GM18498 (cell line): ENCODE measurements around the gene PIAS1.

Experiments used
- ATAC-seq: cut with Tn5 transposase; IDR thresholded peaks from one replicate; pipeline ENCODE4 v1.9.1; 2021; ENCODE audit warnings: mild to moderate bottlenecking, moderate library complexity; ENCODE audit not compliant: unreplicated experiment

Gene PIAS1

DNA sequence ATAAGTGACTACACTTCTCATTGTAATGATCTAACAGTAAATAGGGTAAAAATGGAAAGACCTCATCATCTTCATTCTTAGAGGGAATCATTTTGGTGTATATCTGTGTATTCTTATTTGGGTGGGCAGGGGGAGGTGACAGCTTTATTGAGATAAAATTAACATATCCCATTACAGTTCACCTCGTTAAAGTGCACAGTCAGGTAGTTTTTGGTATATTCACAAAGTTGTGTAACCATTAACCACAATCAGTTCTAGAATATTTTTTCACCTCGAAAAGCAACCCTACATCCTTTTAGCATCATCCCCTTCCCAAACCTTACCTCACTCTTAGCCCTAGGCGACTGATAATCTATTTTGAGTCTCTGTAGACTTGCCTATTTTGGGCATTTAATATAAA lies 8.1 kb downstream of the PIAS1 start:
- ATAC-seq, result no peak

DNA sequence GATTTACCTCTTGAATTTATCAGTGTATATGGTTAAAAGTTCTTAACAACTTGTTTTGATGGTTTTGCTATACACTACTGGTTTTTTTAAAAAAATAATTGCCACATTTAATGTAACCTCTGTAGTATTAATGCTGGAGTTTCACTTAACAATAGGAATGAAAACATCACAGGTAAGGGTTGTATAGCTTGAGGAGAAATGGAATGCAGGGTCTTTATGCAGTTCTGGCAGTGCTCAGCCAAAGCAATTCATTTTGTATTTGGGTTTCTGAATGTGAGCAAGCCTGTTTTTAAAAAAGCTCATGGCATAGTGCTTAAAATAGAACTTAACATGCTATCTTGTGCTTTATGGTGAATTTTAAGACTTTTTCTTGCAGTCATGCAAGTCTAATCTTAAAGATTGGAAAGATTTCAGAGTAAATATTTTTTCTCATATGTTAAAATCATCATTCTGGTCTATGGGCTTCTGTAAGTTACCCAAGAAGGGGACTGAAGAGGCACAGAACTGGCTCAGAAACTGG lies 8.9 kb downstream of the PIAS1 start:
- no peak for ATAC-seq

DNA sequence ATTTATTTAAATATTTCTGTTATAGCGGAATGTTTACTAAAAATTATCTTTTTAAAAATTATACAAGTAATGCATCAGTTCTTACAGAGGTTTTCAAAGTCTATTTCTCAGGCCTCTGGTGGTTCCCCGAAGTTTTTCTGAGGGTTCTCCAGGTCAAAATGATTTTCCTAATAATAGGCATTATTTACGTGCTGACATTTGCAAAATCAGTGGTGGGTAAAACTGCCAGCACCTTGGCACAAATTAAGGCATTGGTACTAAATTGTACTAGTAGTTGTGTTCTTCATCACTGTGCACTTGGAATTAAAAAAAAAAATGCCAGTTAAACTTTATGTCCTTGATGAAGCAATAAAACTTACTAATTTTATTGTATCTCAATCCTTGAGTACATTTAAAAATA lies 9.5 kb downstream of the PIAS1 start:
- no peak for ATAC-seq

DNA sequence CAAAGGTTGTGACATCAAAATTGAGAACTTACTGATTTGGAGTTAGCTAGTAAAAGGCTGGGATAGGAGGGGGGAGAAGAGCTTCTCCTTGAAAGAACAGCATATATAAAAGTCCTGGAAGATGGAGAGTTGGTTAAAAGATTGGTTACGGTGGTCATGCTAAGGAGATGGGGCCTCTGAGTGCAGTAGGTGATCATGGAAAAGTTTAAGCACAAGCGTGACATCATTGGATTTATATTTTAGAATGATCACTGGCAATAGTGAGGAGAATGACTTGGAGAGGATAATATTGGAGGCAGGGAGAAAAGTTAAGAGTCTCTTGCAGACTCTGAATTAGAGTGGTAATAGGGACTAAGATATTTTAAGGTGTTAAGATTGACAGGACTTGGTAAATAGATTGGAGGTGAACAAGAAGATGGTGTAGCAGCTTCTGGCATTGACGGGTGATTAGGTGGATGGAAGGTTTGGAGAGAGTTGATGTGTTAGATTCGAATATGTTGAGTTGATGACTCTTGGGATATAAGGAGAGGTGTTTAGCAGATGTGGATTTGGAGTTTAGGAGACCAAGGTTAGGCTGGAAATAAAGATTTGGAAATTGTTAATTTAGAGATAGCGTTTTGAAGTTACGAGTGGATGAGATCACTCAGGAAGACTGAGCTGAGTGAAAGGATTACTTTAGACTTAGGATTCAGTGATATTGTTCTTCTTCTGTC lies 19.6 kb downstream of the PIAS1 start:
- ATAC-seq, result no peak

DNA sequence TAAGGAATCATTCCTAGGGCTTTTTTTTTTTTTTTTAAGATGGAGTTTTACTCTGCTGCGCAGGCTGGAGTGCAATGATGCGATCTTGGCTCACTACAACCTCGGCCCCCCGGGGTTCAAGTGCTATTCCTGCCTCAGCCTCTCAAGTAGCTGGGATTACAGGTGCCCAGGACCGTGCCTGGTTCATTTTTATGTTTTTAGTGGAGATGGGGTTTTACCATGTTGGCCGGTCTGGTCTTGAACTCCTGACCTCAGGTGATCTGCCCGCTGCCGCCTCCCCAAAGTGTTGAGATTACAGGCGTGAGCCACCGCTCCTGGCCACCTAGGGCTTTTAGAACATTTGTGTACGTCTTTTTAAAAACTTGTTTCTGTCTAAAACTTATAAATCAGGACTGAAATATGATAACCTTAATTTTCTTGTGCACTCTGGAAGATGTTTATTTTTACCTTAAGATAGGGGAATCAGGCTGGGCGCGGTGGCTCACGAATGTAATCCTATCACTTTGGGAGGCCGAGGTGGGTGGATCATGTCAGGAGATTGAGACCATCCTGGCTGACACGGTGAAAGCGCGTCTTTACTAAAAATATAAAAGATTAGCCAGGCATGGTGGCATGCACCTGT lies 21.8 kb downstream of the PIAS1 start:
- ATAC-seq, result no peak

DNA sequence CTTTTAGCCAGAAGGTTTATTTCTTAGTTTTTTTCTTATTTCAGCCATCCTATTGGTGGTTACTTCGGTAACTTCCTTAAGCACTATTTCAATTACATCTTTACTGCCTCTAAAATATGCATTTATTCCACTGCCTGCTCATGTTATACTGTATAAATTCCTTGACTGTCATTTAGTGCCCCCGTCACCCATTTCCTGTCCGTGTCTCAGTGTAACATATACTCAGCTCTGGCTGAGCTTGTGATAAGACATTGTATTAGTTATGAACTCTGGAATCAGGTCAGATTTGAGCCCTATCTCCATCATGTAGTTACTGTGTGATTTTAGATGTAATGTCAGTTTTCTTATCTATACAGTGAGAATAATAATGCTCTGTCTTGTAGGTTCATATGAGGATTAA lies 24.2 kb downstream of the PIAS1 start:
- ATAC-seq, result no peak

DNA sequence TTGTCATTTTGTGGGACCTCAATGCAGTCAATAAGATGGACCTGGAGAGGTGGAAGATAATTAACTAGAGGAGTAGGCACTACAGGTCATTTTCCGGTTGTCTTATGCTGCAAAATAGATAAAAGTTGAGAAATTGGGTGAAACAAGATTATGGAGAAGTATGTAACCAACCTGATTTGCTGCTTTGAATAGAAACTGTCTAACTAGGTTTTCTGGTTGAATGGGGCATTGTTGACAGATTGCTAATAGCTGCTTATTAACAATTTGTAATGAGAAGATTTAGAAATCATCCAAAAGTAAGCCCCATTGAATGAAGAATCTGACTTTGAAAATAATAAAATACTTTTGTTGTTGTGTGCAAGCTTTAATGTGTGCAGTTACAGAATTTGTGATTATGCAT lies 26.2 kb downstream of the PIAS1 start:
- ATAC-seq, result no peak

DNA sequence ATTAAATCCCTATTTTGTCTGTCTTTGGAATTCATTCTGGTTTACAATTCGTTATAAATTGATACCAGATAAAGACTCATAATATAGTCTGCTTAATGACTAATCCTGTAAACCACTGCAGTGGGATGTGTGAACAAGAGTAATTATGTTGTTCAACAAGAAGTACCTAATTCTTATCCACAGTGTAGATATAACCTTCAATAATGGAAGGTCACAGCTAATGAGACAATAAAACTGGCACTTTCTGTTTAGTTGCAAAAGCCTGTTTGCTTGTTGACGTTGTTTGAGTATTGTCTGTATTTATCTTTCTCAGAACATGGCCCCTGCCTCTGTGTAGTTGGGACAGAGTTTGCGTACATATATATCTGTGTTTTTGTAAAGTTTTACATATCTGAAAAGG lies 26.7 kb downstream of the PIAS1 start:
- no peak for ATAC-seq

DNA sequence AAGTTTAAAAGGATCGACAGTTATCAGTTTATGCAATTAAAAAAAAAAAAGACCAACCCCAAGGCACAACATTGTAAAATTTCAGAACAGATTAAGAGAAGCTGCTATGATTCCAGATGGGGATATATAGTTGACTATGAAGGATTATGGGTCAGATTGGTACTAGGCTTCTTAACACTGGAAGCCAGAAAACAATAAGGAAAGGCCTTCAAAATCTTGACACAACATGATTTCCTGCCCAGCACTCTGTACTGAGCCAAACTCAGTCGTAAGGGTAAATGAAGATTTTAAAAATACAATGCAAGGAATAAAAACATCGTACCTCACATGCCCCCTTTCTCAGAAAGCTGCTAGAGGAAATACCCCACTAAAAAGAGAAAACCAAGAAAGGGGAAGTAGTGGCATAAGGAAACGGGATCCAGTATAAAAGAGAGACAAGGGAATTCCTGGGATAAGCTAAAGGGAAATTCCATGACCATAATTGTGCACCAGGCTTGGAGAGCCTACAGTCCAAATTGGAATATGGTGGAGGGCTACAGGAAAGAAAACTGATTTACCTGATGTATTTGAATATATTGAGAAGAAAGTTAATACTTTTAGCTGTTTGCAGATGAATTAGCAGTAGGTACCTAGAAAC lies 27.9 kb downstream of the PIAS1 start:
- no peak for ATAC-seq

DNA sequence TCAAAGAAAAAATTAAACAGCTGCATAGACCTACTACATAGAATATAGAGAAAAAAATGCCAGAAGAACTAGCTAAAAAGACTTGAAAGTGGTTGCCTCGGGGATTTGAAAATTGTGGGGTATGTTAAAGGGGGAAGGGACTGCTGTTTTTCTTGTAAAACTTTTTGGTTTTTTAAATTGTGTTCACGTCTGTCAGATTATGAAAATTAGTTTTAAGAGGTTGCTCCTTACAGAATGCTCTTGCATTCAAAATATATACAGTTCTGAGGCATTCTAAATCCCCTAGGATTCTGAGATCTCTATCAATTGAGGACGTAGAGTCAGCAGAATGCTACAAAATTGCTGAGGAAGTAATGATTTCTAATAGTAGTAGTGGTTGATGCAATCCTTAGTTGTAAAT lies 28.6 kb downstream of the PIAS1 start:
- no peak for ATAC-seq

DNA sequence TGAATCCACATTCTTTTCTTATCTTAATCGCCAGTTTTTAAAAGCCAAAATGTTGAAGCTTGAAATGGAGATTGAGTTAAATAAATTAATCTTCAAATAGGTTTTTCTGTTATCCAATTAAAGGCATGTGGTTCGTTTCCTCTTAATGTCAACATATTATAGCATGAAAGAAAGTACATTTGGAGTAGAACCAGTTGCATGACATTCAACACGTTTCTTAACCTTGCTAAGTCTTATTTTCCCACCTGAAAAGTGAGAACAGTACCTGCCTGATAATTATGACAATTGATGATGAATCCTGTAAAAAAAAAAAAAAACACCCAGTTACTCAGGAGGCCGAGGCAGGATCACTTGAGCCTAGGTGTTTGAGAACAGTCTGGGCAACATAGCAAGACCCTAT lies 29.3 kb downstream of the PIAS1 start:
- ATAC-seq, result no peak

DNA sequence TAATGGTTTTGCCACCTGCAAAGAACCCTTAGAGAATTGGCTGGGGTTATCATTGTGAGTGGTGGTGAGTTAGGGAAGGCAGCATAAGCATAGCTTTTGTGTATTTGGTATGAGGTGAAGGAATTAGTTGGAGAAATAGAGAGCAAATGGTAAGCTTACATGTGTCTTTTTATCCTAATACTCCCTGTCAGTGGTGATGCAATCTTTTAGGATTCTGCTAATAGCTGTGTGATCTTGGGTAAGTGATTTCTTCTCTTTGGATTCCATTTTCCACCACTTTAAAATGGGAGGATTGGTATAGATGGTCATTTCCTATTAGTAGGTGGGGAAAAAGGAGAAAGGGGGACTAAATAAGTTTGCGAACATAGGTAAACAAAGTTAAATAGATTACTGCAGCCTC lies 30.9 kb downstream of the PIAS1 start:
- no peak for ATAC-seq

DNA sequence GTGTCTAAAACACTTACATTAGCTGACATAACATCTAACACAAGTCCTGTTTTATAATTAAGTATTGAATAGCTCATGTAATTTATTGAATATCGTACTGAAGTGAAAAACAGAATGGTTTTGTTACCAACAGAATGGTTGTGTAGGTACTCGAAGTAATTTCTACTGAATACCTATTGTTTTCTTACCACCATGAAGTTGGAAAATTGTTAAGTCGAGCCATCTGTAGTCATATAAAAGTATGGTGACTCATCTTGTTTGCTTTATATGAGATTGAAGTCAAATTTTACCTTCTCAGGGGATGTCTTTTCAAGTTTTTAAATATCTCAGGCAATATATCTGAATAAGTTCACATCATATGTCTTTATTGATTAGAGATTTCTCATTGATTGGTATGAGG lies 37.6 kb downstream of the PIAS1 start:
- ATAC-seq, result no peak

DNA sequence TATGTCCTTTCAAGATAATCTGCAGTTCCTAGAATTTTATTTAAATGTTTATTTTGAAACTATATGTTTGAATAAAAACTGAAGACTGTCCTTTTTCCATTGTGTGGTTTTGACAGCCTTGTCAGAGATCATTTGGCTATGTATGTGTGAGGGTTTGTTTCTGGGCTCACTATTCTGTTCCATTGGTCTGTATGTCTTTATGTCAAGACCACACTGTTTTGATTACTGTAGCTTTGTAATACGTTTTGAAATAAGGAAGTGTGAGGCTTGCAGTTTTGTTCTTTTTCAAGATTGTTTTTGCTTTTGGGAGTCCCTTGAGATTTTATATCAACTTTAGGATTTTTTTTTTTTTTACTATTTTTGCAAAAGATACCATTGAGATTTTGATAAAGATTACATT lies 42.0 kb downstream of the PIAS1 start:
- no peak for ATAC-seq

DNA sequence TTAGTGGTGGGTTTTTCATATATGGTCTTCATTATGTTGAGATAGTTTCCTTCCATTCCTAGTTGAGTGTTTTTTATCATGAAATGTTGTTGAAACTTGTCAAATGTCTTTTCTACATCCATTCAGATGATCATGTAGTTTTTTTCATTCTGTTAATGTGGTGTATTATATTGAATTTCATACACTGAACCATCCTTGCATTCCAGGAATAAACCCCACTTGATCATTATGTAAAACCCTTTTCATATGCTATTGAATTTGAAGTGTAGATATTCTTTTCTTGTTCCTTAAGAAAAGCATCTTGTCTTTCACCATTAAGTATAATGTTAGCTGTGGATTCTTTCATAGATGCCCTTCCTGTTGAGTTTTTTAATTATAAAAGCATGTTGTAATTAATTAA lies 42.9 kb downstream of the PIAS1 start:
- ATAC-seq, result no peak

DNA sequence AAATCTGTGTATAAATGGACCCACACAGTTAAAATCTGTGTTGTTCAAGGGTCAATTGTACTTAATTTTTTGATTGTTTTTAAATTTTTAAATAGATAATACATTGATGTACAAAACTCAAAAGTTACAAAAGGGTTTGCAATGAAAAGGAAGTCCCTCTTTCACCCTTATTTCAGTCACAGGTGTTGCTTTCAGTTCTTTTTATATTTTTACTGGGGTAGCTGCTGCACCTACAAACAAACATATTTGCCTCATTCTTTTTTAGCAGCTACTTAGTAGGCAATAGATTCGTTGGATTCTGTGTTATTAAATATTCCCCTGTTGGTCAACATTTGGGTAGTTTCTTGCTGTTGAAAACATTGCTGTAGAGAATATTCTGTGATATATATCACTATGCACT lies 44.4 kb downstream of the PIAS1 start:
- ATAC-seq, result no peak

DNA sequence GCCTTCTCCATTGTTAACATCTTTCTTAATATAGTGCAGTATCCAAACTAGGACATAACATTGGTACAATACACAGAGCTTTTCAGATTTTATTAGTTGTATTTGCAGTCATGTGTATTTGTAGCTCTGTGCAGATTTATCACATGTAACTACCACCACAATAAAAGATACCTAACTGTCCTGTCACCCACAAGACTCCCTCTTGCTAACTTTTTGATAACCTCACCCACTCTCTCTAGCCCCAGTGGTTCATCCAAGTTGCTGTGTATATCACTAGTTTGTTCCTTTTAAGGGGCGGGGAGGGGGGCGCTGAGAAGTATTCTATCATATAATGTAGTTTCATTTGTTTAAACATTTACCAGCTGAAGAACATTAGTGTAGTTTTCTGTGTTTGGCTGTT lies 46.1 kb downstream of the PIAS1 start:
- no peak for ATAC-seq

DNA sequence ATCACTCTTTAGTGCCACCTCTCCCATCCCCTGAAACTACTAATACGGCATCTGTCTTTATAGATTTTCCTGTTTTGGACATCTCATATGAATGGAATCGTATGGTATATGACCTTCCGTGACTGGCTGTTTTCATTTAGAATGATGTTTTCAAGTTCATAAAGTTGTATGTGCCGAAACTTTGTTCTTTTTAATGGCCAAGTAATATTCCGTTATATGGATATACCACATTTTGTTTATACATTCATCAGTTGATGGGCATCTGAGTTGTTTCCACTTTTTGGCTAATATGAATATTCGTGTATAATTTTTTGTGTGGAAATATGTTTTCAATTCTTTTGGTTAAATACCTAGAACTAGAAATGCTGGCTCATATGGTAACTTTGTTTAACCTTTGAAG lies 49.5 kb downstream of the PIAS1 start:
- no peak for ATAC-seq

DNA sequence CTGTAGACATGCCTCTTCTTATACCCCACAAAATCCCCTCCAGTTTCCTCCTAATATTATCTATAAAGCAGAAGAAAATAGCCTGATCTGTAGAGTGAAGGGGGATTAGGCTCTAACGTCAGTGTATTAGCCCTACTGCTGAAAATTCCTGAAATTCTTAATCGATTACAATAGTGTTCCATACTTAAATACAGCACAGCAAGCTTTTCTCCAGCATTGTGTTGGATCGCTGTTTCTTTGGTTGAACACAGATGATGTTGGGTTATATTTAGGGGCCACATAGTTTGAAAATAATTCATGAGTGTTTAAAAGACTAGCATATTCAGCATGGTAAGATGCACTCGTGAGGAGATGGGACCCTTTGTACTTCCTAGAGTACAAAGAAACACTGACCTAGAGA lies 52.5 kb downstream of the PIAS1 start:
- ATAC-seq, result no peak

DNA sequence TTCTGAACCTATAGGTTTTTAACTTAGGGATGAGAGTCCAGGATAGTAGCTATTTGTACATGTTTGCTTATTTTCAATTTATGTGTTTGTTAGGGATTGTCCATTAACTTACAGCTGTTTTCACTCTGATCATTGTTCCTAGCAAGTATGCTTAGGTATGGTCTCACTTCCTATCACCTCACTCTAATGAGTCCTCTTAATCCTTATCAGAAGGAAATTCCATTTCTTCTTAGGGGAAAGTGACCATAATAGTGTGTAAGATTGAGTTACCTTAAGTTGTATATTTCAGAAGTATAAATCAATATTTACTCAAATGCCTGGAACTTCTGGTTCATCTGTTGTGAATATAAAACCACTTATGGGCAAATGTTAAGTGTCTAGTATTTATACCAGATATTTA lies 53.0 kb downstream of the PIAS1 start:
- no peak for ATAC-seq

DNA sequence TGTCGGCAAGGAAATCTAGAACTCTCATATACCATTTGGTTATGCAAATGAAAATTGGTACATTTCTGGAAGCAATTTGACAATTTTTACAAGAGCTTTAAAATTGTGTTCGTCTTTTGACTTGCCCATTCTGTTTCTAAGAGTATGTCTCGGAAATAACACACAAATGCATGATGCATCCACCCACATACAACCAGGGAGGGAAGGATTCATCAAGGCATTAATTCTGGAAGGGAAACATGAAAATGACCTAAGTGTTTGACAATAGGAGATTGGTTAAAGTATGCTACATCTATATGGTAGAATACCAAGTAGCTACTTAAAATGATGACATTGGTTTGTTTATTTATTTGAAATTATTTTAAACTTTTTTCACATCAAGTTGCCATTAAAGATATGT lies 58.6 kb downstream of the PIAS1 start:
- no peak for ATAC-seq

DNA sequence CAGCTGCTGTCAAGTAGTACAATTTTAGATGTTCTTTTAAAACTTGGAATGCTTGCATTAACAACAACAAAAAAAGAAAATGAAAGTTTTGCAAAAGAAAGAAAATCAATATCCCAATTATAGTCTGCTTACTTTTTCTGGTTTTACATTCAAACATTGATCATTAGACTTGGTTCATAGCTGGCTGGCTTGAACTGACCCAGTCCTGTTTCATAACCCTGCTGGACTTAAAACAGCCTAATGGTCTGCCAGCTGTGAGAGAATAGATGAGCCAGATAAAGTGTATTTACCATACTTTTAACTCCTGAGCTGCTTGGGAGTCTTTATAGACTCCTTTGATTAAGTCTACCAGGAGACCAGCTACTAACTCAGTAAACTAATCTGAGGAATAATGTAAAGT lies 59.2 kb downstream of the PIAS1 start:
- no peak for ATAC-seq
